T47D (cell line): ENCODE results near the gene LRRC46.

Experiments used
- DNase-seq, 2 experiments: peaks; one replicate each; pipeline versions ENCODE4 v3.0.0 to v3.0.0-alpha.2; 2011 to 2012; ENCODE audit warnings: low read depth in 1 of 2, low spot score in 1 of 2
- JUND ChIP-seq: IDR thresholded peaks from 2 replicates; pipeline ENCODE4 v1.6.1; 2012; ENCODE audit warnings: low read depth
- in situ Hi-C: cut with HindIII; loops from 2 replicates; pipeline ENCODE4 v1.10.0; 2016; ENCODE audit warnings: low sequenced_read_pairs, low pct_unique_long_range_greater_than_20kb

LRRC46 gene

DNA sequence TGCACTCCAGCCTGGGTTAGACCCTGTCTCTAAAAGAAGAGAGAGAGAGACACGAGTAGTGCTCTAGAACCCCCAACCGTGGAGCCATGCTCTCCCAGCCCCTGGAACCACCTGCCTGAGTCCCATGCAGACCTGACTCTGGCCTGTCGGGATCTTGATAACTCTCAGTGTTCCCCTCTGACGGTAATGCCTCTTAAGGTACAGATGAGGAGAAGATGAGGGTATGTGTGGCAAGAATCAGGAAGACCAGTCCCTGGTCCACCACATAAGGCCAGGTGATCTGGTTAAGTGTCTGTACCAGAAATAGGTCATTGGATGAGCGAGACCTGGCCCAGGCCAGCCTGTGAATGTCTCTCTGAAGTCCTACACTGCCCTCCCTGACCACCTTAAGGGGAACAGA is 28.3 kb upstream of the LRRC46 start:
- in situ Hi-C loops: no loop called here
- DNase-seq: no peak

DNA sequence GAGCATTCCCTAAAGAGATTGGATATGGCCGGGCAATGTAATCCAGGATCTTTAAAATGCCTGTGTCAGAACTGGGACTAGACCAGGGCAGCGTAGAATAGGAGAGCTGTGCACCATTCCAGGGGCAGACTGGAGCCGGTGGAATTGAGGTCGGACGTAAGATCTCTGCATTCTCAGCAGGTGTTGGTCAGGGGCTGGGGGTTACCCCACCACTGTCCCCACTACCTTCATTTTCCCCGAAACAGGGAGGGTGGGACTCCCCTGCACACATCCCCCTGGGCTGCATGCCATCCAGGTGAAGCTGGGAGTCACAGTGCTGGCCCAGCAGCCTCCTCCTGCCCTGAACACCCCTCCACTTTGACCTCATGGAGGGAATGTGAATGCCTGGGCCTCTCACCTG is 27.7 kb upstream of the LRRC46 start:
- no peak for TF ChIP-seq JUND

More for the DNA sequence above, 28.3 kb upstream of the LRRC46 start:
- TF ChIP-seq JUND: no peak

DNA sequence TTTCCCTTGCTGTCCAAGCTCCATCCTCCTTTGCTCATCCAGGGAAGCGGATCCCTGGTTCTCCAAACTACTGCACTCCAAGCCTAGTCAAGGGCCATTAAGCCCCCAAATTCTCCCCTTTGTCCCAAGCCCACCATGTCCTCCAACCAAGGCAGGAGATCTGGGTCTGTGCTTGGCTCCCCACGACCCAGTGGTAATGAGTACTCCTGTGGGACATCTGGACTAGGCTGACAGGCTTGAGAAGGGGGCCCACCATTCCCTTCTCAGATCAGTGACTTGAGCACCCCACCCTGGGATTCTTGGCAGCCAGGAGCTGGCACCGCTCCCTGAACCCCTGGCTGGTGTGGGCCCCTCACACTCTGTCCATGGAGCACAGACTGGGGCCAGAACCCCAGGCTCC is 27.0 kb upstream of the LRRC46 start:
- no peak for TF ChIP-seq JUND
- in situ Hi-C loops: no loop called here
- DNase-seq: no peak

More for the DNA sequence above, 27.7 kb upstream of the LRRC46 start:
- in situ Hi-C loops: no loop called here
- DNase-seq: no peak

DNA sequence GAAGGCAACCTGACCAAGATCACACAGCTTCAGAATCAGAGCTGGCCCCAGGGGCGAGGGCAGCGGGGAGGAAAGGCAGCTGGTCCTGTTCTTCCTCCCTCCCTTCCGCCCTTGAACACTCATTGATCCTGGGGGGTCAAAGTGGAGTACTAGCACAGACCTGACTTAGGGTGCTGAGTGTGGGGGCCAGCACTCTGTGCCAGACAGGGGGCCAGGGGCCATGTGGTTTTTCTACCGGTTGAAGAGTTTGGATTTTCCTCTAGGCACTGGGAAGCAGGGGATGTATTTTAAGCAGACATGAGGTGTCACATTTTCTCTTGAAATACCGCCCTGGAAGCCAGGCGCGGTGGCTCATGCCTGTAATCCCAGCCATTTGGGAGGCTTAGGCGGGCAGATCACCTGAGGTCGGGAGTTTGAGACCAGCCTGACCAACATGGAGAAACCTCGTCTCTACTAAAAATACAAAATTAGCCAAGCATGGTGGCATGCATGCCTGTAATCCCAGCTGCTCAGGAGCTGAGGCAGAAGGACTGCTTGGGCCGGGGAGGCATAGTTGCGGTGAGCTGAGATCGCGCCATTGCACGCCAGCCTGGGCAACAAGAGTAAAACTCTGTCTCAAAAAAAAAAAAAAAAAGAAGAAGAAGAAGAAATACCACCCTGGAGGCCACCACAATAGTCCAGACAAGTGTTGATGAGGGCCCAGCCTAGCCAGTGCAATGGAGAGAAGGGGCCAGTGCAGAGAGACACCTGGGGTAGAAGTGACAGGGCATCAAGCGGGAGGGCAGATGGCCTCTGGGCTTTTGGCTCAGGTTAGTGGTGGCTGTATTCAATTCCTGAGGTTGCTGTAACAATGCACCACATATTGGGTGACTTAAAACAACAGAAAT is 25.2 kb upstream of the LRRC46 start:
- in situ Hi-C loops: no loop called here
- TF ChIP-seq JUND: no peak
- DNase-seq: no peak

DNA sequence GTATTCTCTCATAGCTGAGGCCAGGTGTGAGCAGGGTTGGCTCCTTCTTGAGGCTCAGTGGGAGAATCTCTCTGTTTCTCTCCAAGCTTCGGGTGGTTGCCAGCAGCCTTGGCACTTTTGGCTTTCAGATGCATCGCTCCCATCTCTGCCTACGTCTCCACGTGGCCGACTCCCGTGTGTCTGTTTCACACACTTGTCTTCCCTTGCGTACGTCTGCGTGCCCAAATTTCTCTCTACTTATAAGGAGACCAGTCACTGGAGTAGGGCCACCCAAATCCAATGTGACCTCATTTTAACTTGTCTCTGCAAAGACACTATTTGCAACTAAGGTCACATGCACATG is 24.6 kb upstream of the LRRC46 start:
- in situ Hi-C loops: no loop called here
- DNase-seq: no peak
- no peak for TF ChIP-seq JUND

DNA sequence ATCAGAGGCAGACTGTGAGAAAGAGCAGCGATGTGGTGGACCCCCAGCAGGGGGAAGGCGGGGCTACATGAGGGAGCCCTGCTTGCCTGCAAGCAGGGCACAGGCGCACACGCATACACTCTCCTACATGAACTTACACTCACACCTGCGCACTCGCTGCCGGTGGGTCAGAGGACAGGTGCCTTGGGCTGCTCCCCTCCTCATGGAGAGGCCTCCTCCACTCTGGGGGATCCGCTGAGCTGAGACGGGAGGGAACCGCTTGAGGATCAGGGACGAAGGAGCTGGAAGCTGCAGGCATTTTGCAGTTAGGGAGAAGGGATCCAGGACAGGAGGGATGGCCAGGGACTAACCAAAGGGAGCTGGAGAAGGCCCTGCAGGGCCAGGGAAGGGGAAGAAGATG is 24.0 kb upstream of the LRRC46 start:
- TF ChIP-seq JUND: no peak
- no peak for DNase-seq
- in situ Hi-C loops: no loop called here

DNA sequence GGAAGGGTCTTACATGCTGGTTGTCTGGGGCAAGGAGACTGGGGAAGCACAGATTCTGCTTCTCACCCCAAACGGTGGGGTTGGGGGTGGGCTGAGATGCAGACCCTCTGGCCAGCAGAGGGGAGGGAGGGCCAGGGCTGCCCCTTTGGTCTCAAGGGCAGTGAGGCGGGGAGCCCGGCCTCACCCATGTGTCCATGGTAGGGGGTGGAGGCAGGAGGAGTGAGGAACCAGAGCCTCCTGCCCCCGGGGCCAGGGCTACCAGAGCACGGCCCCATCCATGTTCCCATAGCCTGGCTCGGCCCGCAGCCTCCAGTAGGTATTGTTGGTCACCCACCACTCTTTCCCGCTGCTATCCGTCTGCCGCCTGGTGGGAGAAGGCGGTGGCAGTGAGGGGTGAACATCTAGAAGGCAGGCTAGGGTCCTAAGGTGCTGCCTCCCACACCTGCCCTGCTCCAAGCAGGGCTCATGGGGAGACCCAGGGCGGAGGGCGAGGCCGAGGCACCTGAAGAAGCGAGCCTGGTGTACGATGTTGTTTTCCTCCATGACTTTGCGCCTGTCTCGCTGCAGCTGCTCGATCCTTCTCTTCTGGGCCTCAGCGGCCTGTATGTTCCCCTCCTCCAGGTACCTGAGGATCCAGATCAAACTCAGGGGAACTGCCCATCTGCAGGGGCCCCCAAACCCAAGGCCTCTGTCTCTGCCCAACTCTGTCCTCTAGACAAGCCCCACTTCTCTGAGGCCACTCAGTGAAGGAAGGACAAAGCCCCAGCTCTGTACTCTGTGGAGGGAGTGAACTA is 23.2 kb upstream of the LRRC46 start:
- no peak for DNase-seq
- no peak for TF ChIP-seq JUND
- in situ Hi-C loops: no loop called here

DNA sequence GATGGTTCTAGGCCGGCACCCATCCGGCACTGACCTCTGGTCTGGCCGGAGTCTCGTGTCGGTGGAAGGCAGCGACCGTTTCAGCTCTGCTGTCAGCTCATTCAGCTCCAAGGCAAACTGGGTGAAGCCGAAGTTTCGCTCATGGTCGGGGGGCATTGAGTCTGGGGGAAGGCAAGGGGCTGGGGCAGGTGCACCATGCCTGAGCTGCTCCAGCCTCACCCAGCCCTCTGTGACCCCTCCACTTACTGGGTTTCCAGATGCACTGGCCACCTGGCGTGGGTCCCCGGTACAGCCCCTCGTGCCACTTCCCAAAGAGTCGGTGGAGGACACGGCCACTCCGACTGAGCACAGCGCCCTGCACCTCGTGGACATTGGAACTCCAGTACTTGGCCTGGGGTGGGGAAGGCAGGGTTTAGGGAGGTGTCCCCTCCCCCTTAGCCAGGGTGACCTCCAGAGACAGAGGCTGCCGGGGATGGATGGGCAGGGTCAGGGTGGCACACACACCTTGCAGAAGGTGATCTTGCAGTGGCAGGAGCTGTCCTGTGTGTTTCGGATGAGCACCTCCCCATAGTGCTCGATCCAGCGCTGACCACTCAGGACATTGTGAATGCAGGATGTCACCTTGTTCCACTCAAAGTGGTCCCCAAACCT is 22.5 kb upstream of the LRRC46 start:
- no peak for TF ChIP-seq JUND
- in situ Hi-C loops: no loop called here
- no peak for DNase-seq

DNA sequence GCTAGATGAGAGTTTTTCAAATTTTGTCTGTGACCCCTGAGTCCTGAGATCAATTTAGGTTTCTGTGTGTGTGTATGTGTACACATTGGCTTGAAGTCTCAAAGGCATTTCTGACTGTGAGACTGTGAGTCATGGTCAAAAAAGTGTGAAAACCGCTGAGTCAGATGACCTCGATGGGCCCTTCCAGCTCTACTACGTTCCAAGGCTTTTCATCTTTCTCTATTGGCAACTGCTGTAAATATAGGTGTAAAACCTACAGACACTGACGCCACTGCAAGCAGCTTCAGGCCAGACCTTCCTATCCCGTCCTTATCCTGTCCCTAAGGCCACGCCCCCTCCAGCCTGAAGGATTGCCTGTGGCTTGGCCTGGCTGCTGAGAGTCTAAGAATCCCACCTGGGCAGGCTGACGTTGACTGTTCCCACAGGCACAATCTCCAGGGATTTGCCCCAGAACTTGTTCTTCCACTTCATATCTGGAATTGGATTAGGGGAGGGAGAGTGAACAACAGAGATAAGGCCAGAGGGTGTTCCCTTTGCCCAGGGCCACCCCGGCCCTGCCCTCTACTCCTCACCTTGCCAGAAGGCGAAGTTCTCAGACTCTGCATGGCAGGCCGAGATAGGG is 21.2 kb upstream of the LRRC46 start:
- TF ChIP-seq JUND: no peak
- peak in 1 of 2 experiments; percentile 30 for DNase-seq
- in situ Hi-C loops: no loop called here

DNA sequence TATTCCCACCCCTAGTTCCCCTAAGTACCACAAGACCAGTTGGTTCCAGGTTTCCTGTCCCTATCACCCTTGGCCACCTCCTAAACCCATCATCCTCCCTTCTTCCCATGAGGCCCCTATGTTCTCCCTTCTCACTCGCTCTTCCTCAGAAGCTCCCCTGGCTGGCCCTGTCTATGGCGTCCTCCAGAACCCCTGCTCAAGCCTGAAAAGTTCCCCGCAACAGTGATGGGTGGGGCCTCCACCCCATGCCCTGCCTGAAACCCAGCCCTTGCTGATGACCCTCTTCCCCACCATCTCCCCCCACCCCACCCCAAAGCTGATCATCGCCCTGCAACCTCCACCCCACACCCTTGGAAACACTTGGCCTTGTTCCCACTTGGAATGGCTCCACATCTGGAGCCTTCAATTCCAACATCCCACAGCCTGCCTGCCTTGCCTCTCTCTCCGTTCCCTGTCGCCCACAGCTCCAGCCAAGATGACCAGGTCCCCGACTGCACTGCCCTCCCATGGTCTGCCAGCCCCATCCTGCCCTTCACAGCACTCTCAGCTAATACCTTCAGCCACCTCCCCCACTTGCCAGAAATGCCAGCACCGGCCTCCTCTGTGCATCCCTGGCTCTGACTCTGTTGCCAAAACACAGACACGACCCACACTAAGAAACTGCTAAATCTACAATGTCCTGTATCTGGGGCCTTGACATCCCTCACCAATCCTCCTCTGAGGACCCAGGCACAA is 20.4 kb upstream of the LRRC46 start:
- no peak for TF ChIP-seq JUND
- in situ Hi-C loops: no loop called here
- DNase-seq: no peak

DNA sequence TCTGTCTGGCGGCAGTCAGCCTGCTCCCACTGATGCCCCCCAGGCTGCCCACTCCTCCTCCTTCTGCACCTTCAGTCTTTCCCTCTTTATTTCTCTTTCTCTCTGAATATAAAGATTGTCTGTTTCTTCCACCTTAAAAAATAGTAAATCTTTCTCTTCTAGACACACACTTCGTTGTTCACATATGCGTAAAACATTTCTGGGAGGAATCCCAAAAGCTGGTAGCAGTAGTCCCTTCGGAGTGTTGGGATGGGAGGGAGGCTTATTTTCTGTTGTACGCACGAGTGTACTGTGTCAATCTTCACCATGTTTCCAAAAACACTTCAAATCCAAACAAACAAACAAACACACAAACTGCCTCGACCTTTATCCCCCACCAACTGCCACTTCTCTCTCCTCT is 19.8 kb upstream of the LRRC46 start:
- in situ Hi-C loops: no loop called here
- no peak for TF ChIP-seq JUND
- DNase-seq: no peak
